Globus pallidus (tissue), 1 donor: Measurements from ENCODE around the gene FOXK2.

Source experiments
- DNase-seq: peaks from one replicate; pipeline ENCODE4 v3.0.0-alpha.2; 2015; ENCODE audit warnings: low spot score

The FOXK2 gene

GRCh38 chr17:82518826-82519810 lies at the start of gene FOXK2:
TSS of gene FOXK2 (plus strand) at chr17:82519732. CDS start at chr17:82519889, 157 bp downstream.
- peak; percentile 92 for DNase-seq

- DNase-seq, result no peak
These were observed 49.5 kb upstream of the FOXK2 start for GRCh38 chr17:82470065-82470464.

- DNase-seq, result no peak
These were observed 45.1 kb upstream of the FOXK2 start for GRCh38 chr17:82474223-82475010.

- DNase-seq, result no peak
These were observed 44.1 kb upstream of the FOXK2 start for GRCh38 chr17:82475458-82475857.

GRCh38 chr17:82477934-82478333 lies 41.6 kb upstream of the FOXK2 start:
- no peak for DNase-seq

GRCh38 chr17:82479602-82480001 lies 39.9 kb upstream of the FOXK2 start:
- no peak for DNase-seq

GRCh38 chr17:82480318-82480717 lies 39.2 kb upstream of the FOXK2 start:
- no peak for DNase-seq

GRCh38 chr17:82483204-82483660 lies 36.3 kb upstream of the FOXK2 start:
- no peak for DNase-seq

- DNase-seq, result no peak
These were observed 35.7 kb upstream of the FOXK2 start for GRCh38 chr17:82483836-82484235.

GRCh38 chr17:82486231-82487094 lies 33.1 kb upstream of the FOXK2 start:
- no peak for DNase-seq

- peak; percentile 7 for DNase-seq
These were observed 31.6 kb upstream of the FOXK2 start for GRCh38 chr17:82487910-82488309.

GRCh38 chr17:82489117-82489516 lies 30.4 kb upstream of the FOXK2 start:
- peak; percentile 69 for DNase-seq

GRCh38 chr17:82489851-82490511 lies 29.6 kb upstream of the FOXK2 start:
- no peak for DNase-seq

GRCh38 chr17:82490512-82491195 lies 28.9 kb upstream of the FOXK2 start:
- DNase-seq, result no peak

- no peak for DNase-seq
These were observed 28.4 kb upstream of the FOXK2 start for GRCh38 chr17:82491196-82491530.

- DNase-seq, result no peak
These were observed 28.0 kb upstream of the FOXK2 start for GRCh38 chr17:82491533-82491932.

- DNase-seq, result no peak
These were observed 26.8 kb upstream of the FOXK2 start for GRCh38 chr17:82492643-82493225.

- no peak for DNase-seq
These were observed 26.2 kb upstream of the FOXK2 start for GRCh38 chr17:82493226-82493781.

GRCh38 chr17:82494236-82495055 lies 25.1 kb upstream of the FOXK2 start:
- DNase-seq, result peak; percentile 86
